ENCODE measurements around the gene OR10AD1.

OR10AD1 gene

DNA sequence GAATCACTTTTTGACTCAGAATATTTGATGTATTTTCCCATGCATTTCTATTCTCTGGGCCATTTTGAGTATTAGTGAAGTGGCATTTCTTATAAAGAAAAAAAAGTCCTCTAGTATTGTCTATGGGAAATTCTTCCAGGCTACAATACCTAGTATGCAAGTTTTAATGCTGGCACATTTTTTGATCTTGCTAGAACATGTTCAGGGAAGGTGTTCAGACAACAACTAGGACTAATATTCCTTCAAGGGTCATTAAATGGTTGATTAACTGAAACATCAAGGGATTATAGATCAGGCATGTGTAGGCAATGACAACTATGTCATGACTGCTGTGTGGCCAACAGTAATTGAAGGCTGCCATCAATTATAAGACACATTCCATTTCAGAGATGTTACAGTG is 12.0 kb downstream of the OR10AD1 start:
- DNase-seq (ENCODE audit: low read depth, low spot score): no peak

DNA sequence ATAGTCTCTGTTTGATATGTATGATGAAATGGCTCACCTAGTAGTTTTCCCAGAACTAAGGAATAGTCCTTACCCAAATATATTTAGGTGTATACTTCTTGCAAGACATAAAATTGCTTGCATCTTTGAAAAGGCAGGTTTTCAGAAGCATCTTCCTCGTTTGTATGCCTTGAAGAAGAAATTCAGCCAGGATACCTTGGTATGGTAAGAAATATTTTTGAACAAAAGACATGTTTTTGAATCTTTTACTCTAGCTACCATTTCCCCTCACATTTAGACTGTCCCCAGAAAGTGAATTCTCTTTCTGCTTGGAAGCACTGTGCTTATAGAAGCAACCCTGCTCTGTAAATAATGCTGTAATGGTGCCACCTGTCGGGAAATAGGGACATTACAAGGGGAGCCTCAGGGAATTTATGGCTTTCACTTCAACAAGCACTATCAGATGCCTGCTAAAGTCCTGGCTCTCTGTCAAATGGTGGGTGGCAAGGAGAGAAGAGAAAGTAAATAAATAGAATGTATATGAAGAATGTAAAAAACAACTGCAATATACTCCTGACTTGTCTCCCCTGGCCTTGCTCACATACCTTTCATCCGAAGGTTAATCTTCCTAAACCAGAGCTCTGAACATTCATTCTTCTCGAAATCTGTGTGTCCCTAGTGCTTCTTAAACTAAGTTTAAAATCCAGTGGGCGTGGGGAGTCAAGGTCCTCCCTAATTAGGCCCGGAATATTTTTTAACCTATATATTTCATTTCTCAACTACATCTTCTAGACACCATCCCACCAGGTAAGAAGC is 13.6 kb downstream of the OR10AD1 start:
- DNase-seq (ENCODE audit: low read depth, low spot score): peak; percentile 54

GRCh38 chr12:48187916-48188695 is 15.0 kb downstream of the OR10AD1 start:
- DNase-seq (ENCODE audit: low read depth, low spot score): no peak

GRCh38 chr12:48185181-48185919 is 17.7 kb downstream of the OR10AD1 start:
- DNase-seq (ENCODE audit: low read depth, low spot score): no peak

- no peak for DNase-seq (ENCODE audit: low read depth, low spot score)
Observed at GRCh38 chr12:48184549-48184922, 18.6 kb downstream of the OR10AD1 start.

GRCh38 chr12:48183876-48184548 is 19.1 kb downstream of the OR10AD1 start:
- no peak for DNase-seq (ENCODE audit: low read depth, low spot score)

DNA sequence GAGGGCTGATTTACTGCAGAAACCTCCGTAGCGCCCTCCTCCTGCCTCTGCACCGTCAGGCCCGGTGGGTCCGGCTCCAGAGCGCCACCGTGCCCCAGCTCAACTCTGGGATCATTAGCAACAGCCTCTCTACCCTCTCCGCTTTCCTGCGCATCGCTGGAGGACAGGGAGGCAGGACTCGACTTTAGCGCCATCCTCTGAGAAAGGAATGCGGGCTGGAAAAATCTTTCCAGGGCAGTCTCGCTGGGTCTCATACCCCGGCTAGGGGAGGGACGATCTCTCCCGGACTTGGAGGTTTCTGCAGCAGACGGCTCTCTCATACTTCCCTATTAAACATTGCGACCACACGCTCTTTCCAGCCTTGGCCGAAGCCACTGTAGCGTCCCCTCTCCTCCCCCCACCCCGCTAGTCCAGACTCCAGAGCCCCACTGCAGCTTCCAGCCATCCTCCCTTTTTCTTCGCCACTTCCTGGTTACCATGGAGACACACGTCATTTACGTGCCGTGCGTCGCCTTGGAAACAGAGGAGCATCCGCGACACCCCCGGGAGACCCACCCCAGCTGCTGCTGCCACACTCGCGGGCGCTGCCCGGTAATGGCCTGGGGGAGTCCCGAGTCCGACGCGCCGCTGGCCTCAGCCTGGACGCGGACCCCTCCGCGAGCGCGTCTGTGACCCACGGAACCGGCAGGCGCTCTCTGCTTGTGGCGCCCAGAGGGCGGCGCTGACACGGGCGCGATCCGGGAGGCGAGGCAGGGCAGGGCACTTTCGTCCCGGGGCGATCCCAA is 19.8 kb downstream of the OR10AD1 start, which contains the start of gene CCDC184:
Gene CCDC184 (plus strand): TSS at position 554 of the 785 bp plus-strand sequence. CDS start 479 bp downstream, outside the sequence.
- DNase-seq (ENCODE audit: low read depth, low spot score): peak; percentile 46

DNA sequence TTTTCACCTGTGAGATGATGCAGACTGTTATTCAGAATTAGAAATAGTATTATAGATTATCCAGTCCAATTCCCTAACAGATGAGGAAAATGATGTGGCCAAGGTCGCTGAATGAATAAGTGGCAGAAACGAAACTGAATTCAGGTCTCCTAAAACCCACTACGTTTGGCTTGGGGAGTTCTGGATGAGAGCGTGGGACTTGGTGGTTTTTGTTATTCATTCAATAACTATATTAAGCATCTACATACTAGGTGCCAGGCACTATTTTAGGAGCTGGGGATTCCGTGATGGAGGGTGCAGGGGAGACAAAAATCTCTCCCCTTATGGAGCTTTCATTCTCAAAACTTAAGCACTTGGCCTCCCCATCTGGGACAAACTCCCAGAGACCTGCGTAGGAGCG is 20.5 kb downstream of the OR10AD1 start:
- DNase-seq (ENCODE audit: low read depth, low spot score): no peak

DNA sequence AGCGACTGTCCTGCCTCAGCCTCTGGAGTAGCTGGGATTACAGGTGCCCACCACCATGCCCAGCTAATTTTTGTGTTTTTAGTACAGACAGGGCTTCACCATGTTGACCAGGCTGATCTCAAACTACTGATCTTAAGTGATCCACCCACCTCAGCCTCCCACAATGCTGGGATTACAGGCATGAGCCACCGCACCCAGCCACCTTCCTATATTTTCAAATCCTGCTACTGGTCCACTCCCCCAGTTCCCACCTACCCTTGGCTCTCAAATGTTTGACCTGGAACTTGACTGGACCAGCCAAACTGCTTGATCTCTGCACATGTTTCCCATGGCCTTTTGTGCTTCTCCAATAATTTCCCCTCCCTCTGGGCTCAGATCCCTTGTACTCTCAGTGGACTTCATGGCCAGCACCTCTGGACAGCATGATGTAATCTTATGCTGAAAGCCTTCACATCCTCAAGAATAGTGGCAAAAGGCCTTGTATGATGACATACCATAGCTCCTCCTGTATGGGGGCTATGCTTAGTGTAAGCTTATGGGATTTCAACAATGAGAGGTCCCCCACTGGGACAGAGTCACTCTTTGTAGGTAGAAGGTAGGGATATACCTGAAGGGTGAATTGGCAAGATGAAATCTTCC is 22.1 kb downstream of the OR10AD1 start:
- DNase-seq (ENCODE audit: low read depth, low spot score): no peak

DNA sequence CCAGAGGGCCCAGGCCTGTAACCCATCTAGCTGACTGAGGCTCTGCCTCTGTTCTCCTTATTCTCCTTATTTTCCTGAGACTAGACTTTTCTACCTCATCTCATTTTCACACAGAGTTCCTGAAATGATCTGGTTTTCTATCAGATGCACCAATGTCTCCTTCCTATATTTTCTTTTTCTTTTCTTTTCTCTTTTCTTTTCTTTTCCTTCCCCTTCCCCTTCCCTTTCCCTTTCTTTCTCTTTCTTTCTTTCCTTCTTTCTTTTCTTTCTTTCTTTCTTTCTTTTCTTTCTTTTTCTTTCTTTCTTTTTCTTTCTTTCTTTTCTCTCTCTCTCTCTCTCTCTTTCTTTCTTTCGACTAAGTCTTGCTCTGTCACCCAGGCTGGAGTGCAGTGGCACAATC is 22.7 kb downstream of the OR10AD1 start:
- DNase-seq (ENCODE audit: low read depth, low spot score): no peak

- DNase-seq (ENCODE audit: low read depth, low spot score): no peak
Observed at GRCh38 chr12:48179466-48179865, 23.6 kb downstream of the OR10AD1 start.

DNA sequence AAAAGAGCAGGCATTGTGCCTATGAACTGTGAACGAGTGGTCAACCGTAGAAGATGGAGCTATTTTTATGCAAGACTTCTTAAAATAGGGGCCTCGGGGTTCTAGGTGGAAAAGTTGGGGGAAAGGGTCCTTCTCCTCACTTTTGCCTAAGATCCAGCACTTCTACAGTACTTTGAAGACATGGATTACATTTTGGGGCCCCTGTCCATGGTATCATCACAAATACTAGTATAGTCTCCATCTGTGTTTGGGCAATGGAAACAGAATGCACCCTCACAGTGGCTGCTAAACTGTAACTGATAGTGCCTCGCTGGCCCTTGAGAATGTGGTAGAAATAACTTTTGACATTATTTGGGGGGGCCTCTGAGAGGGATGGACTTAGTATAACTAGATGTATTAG is 25.1 kb downstream of the OR10AD1 start:
- DNase-seq (ENCODE audit: low read depth, low spot score): no peak

DNA sequence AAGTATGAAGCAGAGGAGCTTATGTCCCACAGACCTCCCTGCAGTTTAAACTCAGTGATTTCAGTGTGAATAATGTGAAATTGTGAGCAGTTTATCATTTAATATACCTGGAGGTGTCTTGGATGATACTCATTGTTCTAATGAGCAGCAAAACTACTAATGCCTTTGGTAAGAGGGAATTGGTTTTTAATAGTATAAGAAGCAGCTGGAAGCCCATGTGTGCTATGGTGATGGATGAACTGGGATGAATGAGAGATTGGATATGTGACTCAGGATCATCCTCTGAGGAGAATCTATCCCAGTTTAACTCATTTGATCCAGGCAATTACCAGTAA is 26.7 kb downstream of the OR10AD1 start:
- no peak for DNase-seq (ENCODE audit: low read depth, low spot score)

GRCh38 chr12:48175613-48176416 is 27.3 kb downstream of the OR10AD1 start:
- DNase-seq (ENCODE audit: low read depth, low spot score): no peak

- no peak for DNase-seq (ENCODE audit: low read depth, low spot score)
Observed at GRCh38 chr12:48169011-48169410, 34.1 kb downstream of the OR10AD1 start.

DNA sequence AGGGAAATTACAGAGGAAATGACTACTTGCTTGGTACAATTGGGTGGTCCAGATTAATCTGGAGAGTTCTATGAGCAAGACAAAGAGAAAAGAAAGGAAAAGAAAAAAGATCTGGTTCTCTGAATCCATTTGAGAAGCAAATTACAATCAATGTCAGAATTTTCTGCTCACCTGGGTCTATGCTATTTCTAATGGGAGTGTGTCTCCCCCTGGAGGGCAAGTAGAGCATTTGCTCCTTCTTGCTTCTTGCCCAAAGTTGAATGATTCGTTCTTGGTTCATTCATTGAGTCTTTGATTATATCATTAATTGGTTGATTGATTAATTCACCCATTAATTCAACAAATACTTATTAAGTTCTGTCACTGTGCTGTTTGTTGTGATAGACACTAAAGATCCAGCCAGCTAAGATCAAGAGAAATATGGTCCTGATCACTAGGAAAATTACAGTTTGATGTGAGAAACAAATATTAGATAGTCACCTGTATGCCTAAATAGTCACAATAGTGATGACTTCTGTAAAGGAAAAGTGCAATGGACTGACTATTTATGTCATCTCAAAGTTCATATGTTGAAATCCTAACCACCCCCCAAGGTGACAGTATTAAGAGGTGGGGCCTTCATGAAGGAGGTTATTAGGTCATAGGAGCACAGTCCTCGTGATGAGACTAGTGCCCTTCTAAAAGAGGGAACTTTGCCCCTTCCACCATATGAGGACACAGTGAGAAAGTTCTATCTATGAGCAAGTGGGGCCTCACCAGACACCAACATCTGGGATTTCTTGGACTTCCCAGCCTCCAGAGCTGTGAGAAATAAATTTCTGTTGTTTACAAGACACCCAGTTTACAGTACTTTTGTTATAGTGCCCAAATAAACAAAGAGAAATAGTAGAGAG is 37.8 kb downstream of the OR10AD1 start:
- peak; percentile 43 for DNase-seq (ENCODE audit: low read depth, low spot score)

DNA sequence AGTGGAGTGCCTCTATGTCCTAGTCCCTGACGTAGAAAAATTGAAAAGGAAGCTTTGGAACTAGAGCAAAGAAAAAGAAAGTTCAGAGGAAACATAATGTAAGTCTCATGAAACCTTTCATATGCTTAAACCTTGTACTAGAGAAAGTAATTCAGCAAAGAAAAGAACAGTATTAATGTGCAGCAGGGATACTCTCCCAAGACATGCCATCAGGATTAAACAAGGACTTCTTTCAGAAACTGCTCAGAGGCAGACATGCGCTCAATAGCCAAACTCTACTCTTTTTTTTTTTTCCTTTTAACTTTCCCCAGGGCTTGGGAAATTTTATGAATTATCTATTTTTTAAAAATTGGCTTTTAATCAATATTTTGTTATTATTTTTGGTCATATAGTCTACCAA is 38.6 kb downstream of the OR10AD1 start:
- no peak for DNase-seq (ENCODE audit: low read depth, low spot score)

- no peak for DNase-seq (ENCODE audit: low read depth, low spot score)
Observed at GRCh38 chr12:48163150-48163747, 39.8 kb downstream of the OR10AD1 start.

All from activated CD4-positive, CD25-positive, alpha-beta regulatory T cell treated with anti-CD3 and anti-CD28 coated beads, Interleukin-2, amount 50 U/mL, for 16 hours (primary cell).